HEK293 (cell line): Measurements from ENCODE around the gene SLK.

Experiments
- CTCF ChIA-PET: fragments of 350-600 bp; formaldehyde crosslinking; extraction: SDS; loops from one replicate; lab custom pipeline; 2021; ENCODE audit warnings: antibody characterized with exemption; lab: Yijun Ruan, JAX
- POLR2A ChIA-PET: fragments of 300-600 bp; formaldehyde crosslinking; extraction: SDS; loops from one replicate; lab custom pipeline; 2020; ENCODE audit warnings: antibody characterized with exemption, inconsistent platforms; lab: Yijun Ruan, JAX
- H3K27ac ChIP-seq: fragments of 200-500 bp; sonication (Bioruptor generic); 2 replicates; pipeline ENCODE4 v1.5.1; 2014; ENCODE audit warnings: low read depth, low read length, control low read depth, inconsistent platforms; ENCODE audit errors: extremely low read depth
- H3K36me3 ChIP-seq, 2 experiments: fragments of 200-500 bp in 1 of 2; sonication (Bioruptor generic) in 1 of 2; 1 replicate in 1 of 2; 2 replicates in 1 of 2; pipeline ENCODE4 v1.5.1; 2014 to 2017; ENCODE audit warnings: inconsistent platforms in 2 of 2, low read length in 2 of 2; ENCODE audit not compliant: control insufficient read depth in 2 of 2, insufficient read depth in 1 of 2
- H3K4me1 ChIP-seq: fragments of 200-500 bp; sonication (Bioruptor generic); 2 replicates; pipeline ENCODE4 v1.5.1; 2014; ENCODE audit warnings: mild to moderate bottlenecking, low read length, inconsistent platforms; ENCODE audit not compliant: control insufficient read depth, insufficient read depth
- H3K4me3 ChIP-seq: 2 replicates; pipeline ENCODE4 v1.5.1; 2011; ENCODE audit warnings: low read depth, mild to moderate bottlenecking, control low read depth, low read length, moderate library complexity
- H3K9me3 ChIP-seq: fragments of 200-500 bp; sonication (Bioruptor generic); 2 replicates; pipeline ENCODE4 v1.5.1; 2014; ENCODE audit warnings: low read depth, low read length, inconsistent platforms; ENCODE audit not compliant: control insufficient read depth, insufficient read depth
- PRDM2 ChIP-seq: fragments of 450-650 bp; formaldehyde crosslinking; IDR thresholded peaks from 2 replicates; pipeline ENCODE4 v1.5.1; 2016; ENCODE audit warnings: missing biosample characterization, missing genetic modification characterization, borderline replicate concordance
- PRDM4 ChIP-seq: fragments of 450-650 bp; formaldehyde crosslinking; IDR thresholded peaks from 2 replicates; pipeline ENCODE4 v1.5.1; 2017; ENCODE audit warnings: missing biosample characterization, missing genetic modification characterization
- SCRT1 ChIP-seq: fragments of 450-650 bp; formaldehyde crosslinking; IDR thresholded peaks from 2 replicates; pipeline ENCODE4 v1.5.1; 2016; ENCODE audit warnings: missing biosample characterization, missing genetic modification characterization, borderline replicate concordance
- SP3 ChIP-seq: fragments of 450-650 bp; formaldehyde crosslinking; IDR thresholded peaks from 2 replicates; pipeline ENCODE4 v1.5.1; 2016; ENCODE audit warnings: missing biosample characterization, missing genetic modification characterization
- YY2 ChIP-seq: fragments of 450-650 bp; formaldehyde crosslinking; IDR thresholded peaks from 2 replicates; pipeline ENCODE4 v1.5.1; 2016; ENCODE audit warnings: missing biosample characterization, missing genetic modification characterization
- ZBTB1 ChIP-seq: fragments of 450-650 bp; formaldehyde crosslinking; IDR thresholded peaks from 2 replicates; pipeline ENCODE4 v1.5.1; 2016; ENCODE audit warnings: missing biosample characterization, missing genetic modification characterization
- ZFP41 ChIP-seq: fragments of 450-650 bp; formaldehyde crosslinking; IDR thresholded peaks from 2 replicates; pipeline ENCODE4 v1.5.1; 2016; ENCODE audit warnings: missing biosample characterization, missing genetic modification characterization, borderline replicate concordance
- ZIC2 ChIP-seq: fragments of 450-650 bp; formaldehyde crosslinking; IDR thresholded peaks from 2 replicates; pipeline ENCODE4 v1.5.1; 2016; ENCODE audit warnings: missing biosample characterization, missing genetic modification characterization
- ZNF350 ChIP-seq: fragments of 450-650 bp; formaldehyde crosslinking; IDR thresholded peaks from 2 replicates; pipeline ENCODE4 v1.5.0; 2017; ENCODE audit warnings: missing biosample characterization, mild to moderate bottlenecking, missing genetic modification characterization
- ZNF585B ChIP-seq: fragments of 450-650 bp; formaldehyde crosslinking; IDR thresholded peaks from 2 replicates; pipeline ENCODE4 v1.5.1; 2016; ENCODE audit warnings: missing biosample characterization, missing genetic modification characterization
- ZNF623 ChIP-seq: fragments of 450-650 bp; formaldehyde crosslinking; IDR thresholded peaks from 2 replicates; pipeline ENCODE4 v1.5.1; 2016; ENCODE audit warnings: missing biosample characterization, missing genetic modification characterization
- ZNF654 ChIP-seq: fragments of 450-650 bp; formaldehyde crosslinking; IDR thresholded peaks from 2 replicates; pipeline ENCODE4 v1.5.1; 2016; ENCODE audit warnings: low read depth, missing biosample characterization, missing genetic modification characterization
- ZNF660 ChIP-seq: fragments of 450-650 bp; IDR thresholded peaks from 2 replicates; pipeline ENCODE4 v1.5.1; 2018; ENCODE audit warnings: missing biosample characterization, mild to moderate bottlenecking, missing genetic modification characterization
- ZNF677 ChIP-seq: fragments of 450-650 bp; IDR thresholded peaks from 2 replicates; pipeline ENCODE4 v1.5.0; 2018; ENCODE audit warnings: missing biosample characterization, mild to moderate bottlenecking, missing genetic modification characterization, moderate library complexity
- TF ChIP-seq, protein P1 (sequence below): fragments of 450-650 bp; formaldehyde crosslinking; IDR thresholded peaks from 2 replicates; pipeline ENCODE4 v1.5.1; 2016; ENCODE audit warnings: missing biosample characterization, missing genetic modification characterization
- TF ChIP-seq, protein P2 (sequence below): fragments of 450-650 bp; formaldehyde crosslinking; IDR thresholded peaks from 2 replicates; pipeline ENCODE4 v1.5.1; 2017; ENCODE audit warnings: missing biosample characterization, missing genetic modification characterization
- TF ChIP-seq, protein P3 (sequence below): fragments of 450-650 bp; formaldehyde crosslinking; IDR thresholded peaks from 2 replicates; pipeline ENCODE4 v1.5.1; 2016; ENCODE audit warnings: missing biosample characterization, missing genetic modification characterization

SLK gene

DNA sequence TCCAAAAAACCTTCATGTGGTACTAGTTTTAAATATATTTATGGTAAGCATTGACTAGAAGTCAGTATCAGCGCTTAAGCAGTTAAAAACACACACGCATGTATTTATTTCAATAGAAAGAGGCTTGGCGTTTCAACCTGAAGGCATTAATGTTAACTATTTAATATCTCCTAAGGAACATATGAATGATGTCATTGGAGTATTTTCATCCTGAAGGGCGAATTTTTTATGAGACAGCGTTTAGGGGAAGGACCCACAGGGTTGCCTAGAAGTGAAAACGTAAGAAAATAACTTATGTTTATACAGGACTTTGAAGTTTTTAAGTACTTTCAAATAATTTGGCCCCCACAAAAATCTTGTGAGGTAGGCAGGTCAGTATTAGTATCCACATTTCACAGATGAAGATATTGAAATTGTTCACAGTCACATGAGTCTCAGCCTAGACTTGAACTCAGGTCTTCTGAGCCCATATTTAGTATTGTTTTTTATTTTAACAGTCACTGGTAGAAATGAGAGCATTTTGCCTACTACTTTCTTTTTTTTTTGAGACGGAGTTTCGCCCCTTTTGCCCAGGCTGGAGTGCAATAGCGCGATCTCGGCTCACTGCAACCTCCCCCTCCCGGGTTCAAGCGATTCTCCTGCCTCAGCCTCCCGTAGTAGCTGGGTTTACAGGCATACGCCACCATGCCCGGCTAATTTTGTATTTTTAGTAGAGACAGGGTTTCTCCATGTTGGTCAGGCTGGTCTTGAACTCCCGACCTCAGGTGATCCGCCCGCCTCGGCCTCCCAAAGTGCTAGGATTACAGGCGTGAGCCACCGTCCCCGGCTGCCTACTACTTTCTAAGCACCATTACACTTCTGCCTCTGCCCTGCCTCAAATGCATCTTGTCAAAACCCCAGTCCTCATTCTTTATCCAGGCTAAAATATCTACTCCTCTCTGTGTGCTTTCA is 1.8 kb downstream of the SLK start (continued):
- TF ChIP-seq, protein P1, sequence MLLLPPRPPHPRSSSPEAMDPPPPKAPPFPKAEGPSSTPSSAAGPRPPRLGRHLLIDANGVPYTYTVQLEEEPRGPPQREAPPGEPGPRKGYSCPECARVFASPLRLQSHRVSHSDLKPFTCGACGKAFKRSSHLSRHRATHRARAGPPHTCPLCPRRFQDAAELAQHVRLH (tag by site-specific recombination): peak; percentile 62; the same call in 1 of the 2 replicates
- TF ChIP-seq ZNF654 (tag by site-specific recombination) (no peak), ZNF585B (tag by site-specific recombination) (no peak), YY2 (tag by site-specific recombination) (no peak), ZBTB1 (tag by site-specific recombination) (no peak), SP3 (tag by site-specific recombination) (no peak), ZIC2 (tag by site-specific recombination) (no peak)
- TF ChIP-seq, protein P2, sequence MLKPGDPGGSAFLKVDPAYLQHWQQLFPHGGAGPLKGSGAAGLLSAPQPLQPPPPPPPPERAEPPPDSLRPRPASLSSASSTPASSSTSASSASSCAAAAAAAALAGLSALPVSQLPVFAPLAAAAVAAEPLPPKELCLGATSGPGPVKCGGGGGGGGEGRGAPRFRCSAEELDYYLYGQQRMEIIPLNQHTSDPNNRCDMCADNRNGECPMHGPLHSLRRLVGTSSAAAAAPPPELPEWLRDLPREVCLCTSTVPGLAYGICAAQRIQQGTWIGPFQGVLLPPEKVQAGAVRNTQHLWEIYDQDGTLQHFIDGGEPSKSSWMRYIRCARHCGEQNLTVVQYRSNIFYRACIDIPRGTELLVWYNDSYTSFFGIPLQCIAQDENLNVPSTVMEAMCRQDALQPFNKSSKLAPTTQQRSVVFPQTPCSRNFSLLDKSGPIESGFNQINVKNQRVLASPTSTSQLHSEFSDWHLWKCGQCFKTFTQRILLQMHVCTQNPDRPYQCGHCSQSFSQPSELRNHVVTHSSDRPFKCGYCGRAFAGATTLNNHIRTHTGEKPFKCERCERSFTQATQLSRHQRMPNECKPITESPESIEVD (tag by site-specific recombination): peak; percentile 57; the same call in 1 of the 2 replicates

DNA sequence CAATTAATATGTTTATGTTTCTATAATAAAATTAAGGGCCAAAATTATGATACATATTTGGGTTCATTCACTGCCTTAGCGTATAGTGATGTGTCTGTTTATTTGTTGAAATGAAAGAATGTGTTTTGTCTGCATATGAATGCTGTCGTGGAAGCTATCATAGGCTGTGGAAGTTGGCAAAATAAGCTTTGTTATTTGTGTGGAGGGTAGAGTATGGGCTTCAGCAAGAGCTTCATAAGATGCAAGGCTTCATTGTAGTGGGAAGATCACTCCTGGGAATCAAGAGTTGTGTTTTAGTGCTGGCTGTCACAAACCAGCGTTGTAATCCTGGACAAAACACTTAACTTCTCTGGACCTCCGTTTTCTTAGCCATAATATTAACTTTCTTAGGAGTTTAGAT is 2.5 kb downstream of the SLK start:
- POLR2A ChIA-PET: interaction anchor here (0.7 to 1.6 kb wide), 2 partner anchors 61 to 152 kb away, joined by 3 to 5 read pairs; partner anchors contain the start of gene SFR1
- Histone ChIP-seq H3K4me1 (peaks cover 5% of the 10 kb centered on the region; the same call in 1 of the 2 replicates), H3K36me3 (no peaks in the 10 kb centered on the region), H3K4me3 (peak overlapping the region; percentile 89), H3K27ac (no peak overlapping the region), H3K9me3 (no peaks in the 10 kb centered on the region)
- CTCF ChIA-PET: interaction anchor here (0.6 to 2.0 kb wide), 4 partner anchors 66 to 85 kb away, joined by 3 to 10 read pairs (median 3); no protein-coding TSS in a partner anchor
- TF ChIP-seq, protein P3, sequence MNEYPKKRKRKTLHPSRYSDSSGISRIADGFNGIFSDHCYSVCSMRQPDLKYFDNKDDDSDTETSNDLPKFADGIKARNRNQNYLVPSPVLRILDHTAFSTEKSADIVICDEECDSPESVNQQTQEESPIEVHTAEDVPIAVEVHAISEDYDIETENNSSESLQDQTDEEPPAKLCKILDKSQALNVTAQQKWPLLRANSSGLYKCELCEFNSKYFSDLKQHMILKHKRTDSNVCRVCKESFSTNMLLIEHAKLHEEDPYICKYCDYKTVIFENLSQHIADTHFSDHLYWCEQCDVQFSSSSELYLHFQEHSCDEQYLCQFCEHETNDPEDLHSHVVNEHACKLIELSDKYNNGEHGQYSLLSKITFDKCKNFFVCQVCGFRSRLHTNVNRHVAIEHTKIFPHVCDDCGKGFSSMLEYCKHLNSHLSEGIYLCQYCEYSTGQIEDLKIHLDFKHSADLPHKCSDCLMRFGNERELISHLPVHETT (tag by site-specific recombination): no peak
- 0 out of 2 replicates have a peak, but pooled peaks have one; percentile 9 for TF ChIP-seq ZNF660 (tag by site-specific recombination)

DNA sequence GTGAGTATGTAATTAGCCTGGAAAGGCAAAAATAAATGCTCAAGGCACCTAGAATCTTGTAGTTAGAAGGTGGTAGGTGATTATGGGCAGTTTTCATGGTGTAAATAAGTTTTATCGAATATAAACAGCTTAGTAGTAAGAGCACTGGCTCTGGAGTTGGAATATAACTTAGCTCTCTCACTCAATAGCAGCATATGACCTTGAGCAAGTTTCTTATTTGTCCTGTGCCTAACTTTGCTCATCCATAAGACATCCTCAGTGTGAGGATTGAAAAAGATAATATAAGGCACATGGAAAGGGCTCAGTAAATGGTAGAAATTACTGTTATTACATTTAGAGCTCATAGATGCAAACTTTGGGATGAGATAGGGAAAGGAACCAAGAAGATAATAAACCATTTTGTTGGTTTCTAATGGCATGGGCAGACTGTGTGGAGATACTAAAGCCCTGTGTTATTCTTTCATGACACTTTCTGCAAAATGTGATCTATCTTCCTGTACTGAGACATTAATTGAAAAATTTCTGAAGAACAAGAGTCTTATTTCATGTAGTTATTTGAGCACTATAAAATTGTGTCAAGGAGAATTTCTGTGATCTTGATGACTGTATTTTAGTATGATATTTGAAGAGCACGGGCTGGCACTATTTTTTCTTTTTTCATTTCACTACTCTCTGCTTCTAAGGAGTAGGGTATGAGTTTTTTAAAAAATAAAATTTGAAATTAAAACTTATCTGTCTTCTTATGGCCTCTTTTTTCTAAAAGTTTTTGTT is 3.1 kb downstream of the SLK start:
- H3K9me3 ChIP-seq: no peaks in the 10 kb centered on the region
- no peaks in the 10 kb centered on the region for H3K36me3 ChIP-seq
- H3K27ac ChIP-seq: peak overlapping the region; percentile 16; the same call in 1 of the 2 replicates
- H3K4me1 ChIP-seq: peaks cover 5% of the 10 kb centered on the region; the same call in 1 of the 2 replicates
- peak overlapping the region; percentile 89 for H3K4me3 ChIP-seq
- ChIA-PET POLR2A (interaction anchor here (0.7 to 1.6 kb wide), 2 partner anchors 62 to 152 kb away, joined by 3 to 5 read pairs; partner anchors contain the start of gene SFR1), CTCF (interaction anchor here (0.6 to 2.0 kb wide), 4 partner anchors 66 to 85 kb away, joined by 3 to 10 read pairs (median 3); no protein-coding TSS in a partner anchor)
- TF ChIP-seq ZNF623 (tag by site-specific recombination) (no peak), SCRT1 (no peak), PRDM2 (no peak), ZFP41 (tag by site-specific recombination) (no peak), PRDM4 (tag by site-specific recombination) (peak; percentile 91), ZNF350 (tag by site-specific recombination) (no peak), ZNF677 (tag by site-specific recombination) (no peak)
